ENCODE results near the gene MRGPRF.

Gene MRGPRF

GRCh38 chr11:69008737-69009440 lies 4.2 kb downstream of the MRGPRF start:
- H3K36me3 ChIP-seq (ENCODE audit: control insufficient read depth, insufficient read depth, low read length): no peaks in the 10 kb centered on the region
- H3K27me3 ChIP-seq (replicated peaks; ENCODE audit: control insufficient read depth, insufficient read depth, low read length, poor library complexity, severe bottlenecking): peaks cover 28% of the 10 kb centered on the region
- H3K9me3 ChIP-seq (ENCODE audit: control insufficient read depth, low read length): no peaks in the 10 kb centered on the region
- no peak overlapping the region for H3K27ac ChIP-seq (ENCODE audit: insufficient read depth, low read length, poor library complexity, severe bottlenecking)
- no peak for DNase-seq
- H3K4me3 ChIP-seq (ENCODE audit: insufficient read depth, low read depth, low read length, poor library complexity, severe bottlenecking): no peak overlapping the region
- peaks cover 18% of the 10 kb centered on the region for H3K4me1 ChIP-seq (ENCODE audit: control insufficient read depth, insufficient read depth, low read length, poor library complexity, severe bottlenecking)

- Histone ChIP-seq H3K4me3 (ENCODE audit: insufficient read depth, low read depth, low read length, poor library complexity, severe bottlenecking) (no peak overlapping the region), H3K9me3 (ENCODE audit: control insufficient read depth, low read length) (no peaks in the 10 kb centered on the region), H3K27ac (ENCODE audit: insufficient read depth, low read length, poor library complexity, severe bottlenecking) (no peak overlapping the region), H3K36me3 (ENCODE audit: control insufficient read depth, insufficient read depth, low read length) (no peaks in the 10 kb centered on the region), H3K27me3 (replicated peaks; ENCODE audit: control insufficient read depth, insufficient read depth, low read length, poor library complexity, severe bottlenecking) (peaks cover 20% of the 10 kb centered on the region), H3K4me1 (ENCODE audit: control insufficient read depth, insufficient read depth, low read length, poor library complexity, severe bottlenecking) (peaks cover 10% of the 10 kb centered on the region)
- no peak for DNase-seq
These were observed 5.1 kb downstream of the MRGPRF start for GRCh38 chr11:69007975-69008381.

- DNase-seq: no peak
- Histone ChIP-seq H3K4me1 (ENCODE audit: control insufficient read depth, insufficient read depth, low read length, poor library complexity, severe bottlenecking) (peaks cover 8% of the 10 kb centered on the region), H3K36me3 (ENCODE audit: control insufficient read depth, insufficient read depth, low read length) (no peaks in the 10 kb centered on the region), H3K4me3 (ENCODE audit: insufficient read depth, low read depth, low read length, poor library complexity, severe bottlenecking) (no peak overlapping the region), H3K27me3 (replicated peaks; ENCODE audit: control insufficient read depth, insufficient read depth, low read length, poor library complexity, severe bottlenecking) (peaks cover 11% of the 10 kb centered on the region), H3K27ac (ENCODE audit: insufficient read depth, low read length, poor library complexity, severe bottlenecking) (no peak overlapping the region), H3K9me3 (ENCODE audit: control insufficient read depth, low read length) (no peaks in the 10 kb centered on the region)
These were observed 6.2 kb downstream of the MRGPRF start for GRCh38 chr11:69006816-69007215.

GRCh38 chr11:69005631-69006368 lies 7.2 kb downstream of the MRGPRF start:
- Histone ChIP-seq H3K27me3 (replicated peaks; ENCODE audit: control insufficient read depth, insufficient read depth, low read length, poor library complexity, severe bottlenecking) (peaks cover under 1% of the 10 kb centered on the region), H3K9me3 (ENCODE audit: control insufficient read depth, low read length) (no peaks in the 10 kb centered on the region), H3K4me3 (ENCODE audit: insufficient read depth, low read depth, low read length, poor library complexity, severe bottlenecking) (no peak overlapping the region), H3K36me3 (ENCODE audit: control insufficient read depth, insufficient read depth, low read length) (no peaks in the 10 kb centered on the region), H3K4me1 (ENCODE audit: control insufficient read depth, insufficient read depth, low read length, poor library complexity, severe bottlenecking) (peaks cover 3% of the 10 kb centered on the region), H3K27ac (ENCODE audit: insufficient read depth, low read length, poor library complexity, severe bottlenecking) (no peak overlapping the region)
- no peak for DNase-seq

- no peaks in the 10 kb centered on the region for H3K4me1 ChIP-seq (ENCODE audit: control insufficient read depth, insufficient read depth, low read length, poor library complexity, severe bottlenecking)
- no peaks in the 10 kb centered on the region for H3K27me3 ChIP-seq (replicated peaks; ENCODE audit: control insufficient read depth, insufficient read depth, low read length, poor library complexity, severe bottlenecking)
These were observed 7.8 kb downstream of the MRGPRF start for GRCh38 chr11:69005183-69005630.

GRCh38 chr11:69004411-69005182 lies 8.4 kb downstream of the MRGPRF start:
- no peak overlapping the region for H3K27ac ChIP-seq (ENCODE audit: insufficient read depth, low read length, poor library complexity, severe bottlenecking)
- H3K9me3 ChIP-seq (ENCODE audit: control insufficient read depth, low read length): no peaks in the 10 kb centered on the region
- H3K4me1 ChIP-seq (ENCODE audit: control insufficient read depth, insufficient read depth, low read length, poor library complexity, severe bottlenecking): no peaks in the 10 kb centered on the region
- H3K4me3 ChIP-seq (ENCODE audit: insufficient read depth, low read depth, low read length, poor library complexity, severe bottlenecking): no peak overlapping the region
- no peaks in the 10 kb centered on the region for H3K27me3 ChIP-seq (replicated peaks; ENCODE audit: control insufficient read depth, insufficient read depth, low read length, poor library complexity, severe bottlenecking)
- H3K36me3 ChIP-seq (ENCODE audit: control insufficient read depth, insufficient read depth, low read length): no peaks in the 10 kb centered on the region
- DNase-seq: no peak

More at GRCh38 chr11:69005183-69005630, 7.8 kb downstream of the MRGPRF start:
- H3K9me3 ChIP-seq (ENCODE audit: control insufficient read depth, low read length): no peaks in the 10 kb centered on the region
- DNase-seq: no peak
- no peaks in the 10 kb centered on the region for H3K36me3 ChIP-seq (ENCODE audit: control insufficient read depth, insufficient read depth, low read length)
- H3K27ac ChIP-seq (ENCODE audit: insufficient read depth, low read length, poor library complexity, severe bottlenecking): no peak overlapping the region
- no peak overlapping the region for H3K4me3 ChIP-seq (ENCODE audit: insufficient read depth, low read depth, low read length, poor library complexity, severe bottlenecking)

- no peaks in the 10 kb centered on the region for H3K4me1 ChIP-seq (ENCODE audit: control insufficient read depth, insufficient read depth, low read length, poor library complexity, severe bottlenecking)
- no peak overlapping the region for H3K27ac ChIP-seq (ENCODE audit: insufficient read depth, low read length, poor library complexity, severe bottlenecking)
- H3K4me3 ChIP-seq (ENCODE audit: insufficient read depth, low read depth, low read length, poor library complexity, severe bottlenecking): no peak overlapping the region
- H3K36me3 ChIP-seq (ENCODE audit: control insufficient read depth, insufficient read depth, low read length): no peaks in the 10 kb centered on the region
- no peaks in the 10 kb centered on the region for H3K27me3 ChIP-seq (replicated peaks; ENCODE audit: control insufficient read depth, insufficient read depth, low read length, poor library complexity, severe bottlenecking)
- H3K9me3 ChIP-seq (ENCODE audit: control insufficient read depth, low read length): no peaks in the 10 kb centered on the region
- no peak for DNase-seq
These were observed 9.1 kb downstream of the MRGPRF start for GRCh38 chr11:69003866-69004367.

GRCh38 chr11:69003301-69003865 lies 9.7 kb downstream of the MRGPRF start:
- H3K27ac ChIP-seq (ENCODE audit: insufficient read depth, low read length, poor library complexity, severe bottlenecking): no peak overlapping the region

GRCh38 chr11:69002570-69003231 lies 10.3 kb downstream of the MRGPRF start:
- no peaks in the 10 kb centered on the region for H3K4me1 ChIP-seq (ENCODE audit: control insufficient read depth, insufficient read depth, low read length, poor library complexity, severe bottlenecking)
- H3K27ac ChIP-seq (ENCODE audit: insufficient read depth, low read length, poor library complexity, severe bottlenecking): no peak overlapping the region
- no peaks in the 10 kb centered on the region for H3K9me3 ChIP-seq (ENCODE audit: control insufficient read depth, low read length)
- H3K4me3 ChIP-seq (ENCODE audit: insufficient read depth, low read depth, low read length, poor library complexity, severe bottlenecking): no peak overlapping the region
- H3K27me3 ChIP-seq (replicated peaks; ENCODE audit: control insufficient read depth, insufficient read depth, low read length, poor library complexity, severe bottlenecking): no peaks in the 10 kb centered on the region
- DNase-seq: no peak
- H3K36me3 ChIP-seq (ENCODE audit: control insufficient read depth, insufficient read depth, low read length): no peaks in the 10 kb centered on the region

More at GRCh38 chr11:69003301-69003865, 9.7 kb downstream of the MRGPRF start:
- Histone ChIP-seq H3K36me3 (ENCODE audit: control insufficient read depth, insufficient read depth, low read length) (no peaks in the 10 kb centered on the region), H3K4me1 (ENCODE audit: control insufficient read depth, insufficient read depth, low read length, poor library complexity, severe bottlenecking) (no peaks in the 10 kb centered on the region), H3K27me3 (replicated peaks; ENCODE audit: control insufficient read depth, insufficient read depth, low read length, poor library complexity, severe bottlenecking) (no peaks in the 10 kb centered on the region), H3K4me3 (ENCODE audit: insufficient read depth, low read depth, low read length, poor library complexity, severe bottlenecking) (no peak overlapping the region), H3K9me3 (ENCODE audit: control insufficient read depth, low read length) (no peaks in the 10 kb centered on the region)
- DNase-seq: no peak

All from effector memory CD4-positive, alpha-beta T cell (primary cell).